A549 (cell line): Measurements from ENCODE around the gene CD36. TPM values are rescaled to one million over a fixed set of nuclear protein-coding genes. Genes with fewer than 3 reads are reported as not detected.

Source experiments
- ATAC-seq, 2 experiments: fragments of 200-7000 bp in 1 of 2; fragments of >200 bp in 1 of 2; cut with Nextera tagmentation in 1 of 2; cut with Tn5 transposase in 1 of 2; 3 replicates each; pipeline versions ENCODE4 v1.8.0 to v1.9.1; 2018 to 2020; ENCODE audit warnings: mild to moderate bottlenecking in 1 of 2, moderate library complexity in 1 of 2
- CTCF ChIA-PET: fragments of 300-600 bp; sonication (Branson Sonifier 250); formaldehyde crosslinking; extraction: SDS; loops from one replicate; lab custom pipeline; 2021; ENCODE audit warnings: antibody characterized with exemption, inconsistent platforms; lab: Yijun Ruan, JAX
- POLR2A ChIA-PET: fragments of 350-600 bp; formaldehyde crosslinking; extraction: SDS; loops from one replicate; lab custom pipeline; 2021; ENCODE audit warnings: antibody characterized with exemption, inconsistent platforms; lab: Yijun Ruan, JAX
- DNase-seq, 2 experiments: peaks; one replicate each; pipeline versions ENCODE4 v3.0.0 to v3.0.0-alpha.2; 2011 to 2016; ENCODE audit warnings: low read depth in 1 of 2, low spot score in 1 of 2
- FAIRE-seq: peaks from 2 replicates; lab custom pipeline; 2011; peaks lifted over from hg19 to GRCh38; lab: Jason Lieb, UNC
- H3K27ac ChIP-seq, 2 experiments: fragments of >200 bp; sonication (Bioruptor Twin); formaldehyde crosslinking; 3 replicates each; pipeline ENCODE4 v1.5.1; 2016 to 2017
- H3K4me1 ChIP-seq: fragments of >200 bp; sonication (Bioruptor Twin); formaldehyde crosslinking; 3 replicates; pipeline ENCODE4 v1.6.1; 2016
- H3K4me2 ChIP-seq: fragments of >200 bp; sonication (Bioruptor Twin); formaldehyde crosslinking; 3 replicates; pipeline ENCODE4 v1.6.1; 2016
- H3K4me3 ChIP-seq: fragments of >200 bp; sonication (Bioruptor Twin); formaldehyde crosslinking; 3 replicates; pipeline ENCODE4 v1.5.1; 2016
- H3K9me3 ChIP-seq: fragments of >200 bp; sonication (Bioruptor Twin); formaldehyde crosslinking; 3 replicates; pipeline ENCODE4 v1.6.1; 2016
- CBX8 ChIP-seq: fragments of 200-600 bp; sonication (generic); IDR thresholded peaks from 2 replicates; pipeline ENCODE4 v1.6.1; 2016
- JUNB ChIP-seq: fragments of >200 bp; sonication (Bioruptor Twin); formaldehyde crosslinking; IDR thresholded peaks from 2 replicates; pipeline ENCODE4 v1.6.1; 2016
- MAFK ChIP-seq: fragments of 450-650 bp; IDR thresholded peaks from 2 replicates; pipeline ENCODE4 v1.6.1; 2014; ENCODE audit not compliant: partially characterized antibody
- MYC ChIP-seq: IDR thresholded peaks from 2 replicates; pipeline ENCODE4 v1.6.1; 2012; ENCODE audit warnings: mild to moderate bottlenecking, inconsistent platforms, low read length, improper control_type of control experiment, borderline replicate concordance
- RNF2 ChIP-seq: fragments of 200-600 bp; sonication (generic); IDR thresholded peaks from 2 replicates; pipeline ENCODE4 v1.6.1; 2016; ENCODE audit warnings: low read depth, mild to moderate bottlenecking, antibody characterized with exemption, moderate library complexity, borderline replicate concordance
- USF2 ChIP-seq: fragments of 450-650 bp; IDR thresholded peaks from 2 replicates; pipeline ENCODE4 v1.6.1; 2014; ENCODE audit warnings: antibody characterized with exemption
- WGBS: methylation state at CpG from one replicate; pipeline ENCODE4 v1.1.6; 2017; ENCODE audit errors: missing lambda C conversion rate; 5-methylcytosine and 5-hydroxymethylcytosine counted together
- polyA plus RNA-seq, 4 experiments: library from polyadenylated mRNA; depleted of rRNA in 3 of 4; stranded (reverse); fragments of >200 nt; fragmentation: RNase III in 1 of 4; extraction: RNeasy Plus Mini Kit Qiagen cat#74134 plus additional on column Dnase treatment in 1 of 4; gene quantifications; 2 replicates in 3 of 4; 3 replicates in 1 of 4; pipeline ENCODE4 v1.2.3, GENCODE V29; 2011 to 2017
- small RNA-seq, 6 experiments: library from RNA; depleted of rRNA; stranded (forward); fragments of <200 nt; gene quantifications; one replicate each; pipeline ENCODE3, GENCODE V24; 2012

The CD36 gene
- polyA plus RNA-seq, 2 of the 4 experiments (the other 2 are of a cell fraction) = 0.12 to 0.37 TPM

GRCh38 chr7:80724249-80724871 lies 85.9 kb downstream of the CD36 start:
- TF ChIP-seq MYC = no peak
- TF ChIP-seq, all 56 proteins: peak for 0
- peak overlapping the region; percentile 96 to 98 for H3K27ac ChIP-seq
- no peak overlapping the region for H3K4me3 ChIP-seq
- FAIRE-seq = peak; percentile 18
- ChIA-PET CTCF (interaction anchor here (0.6 to 1.2 kb wide), 5 partner anchors 9 to 296 kb away, joined by 3 to 4 read pairs (median 3); no protein-coding TSS in a partner anchor), POLR2A (no interaction called here)
- ATAC-seq = no peak
- 57% methylated on average over 4 of the region's 4 CpGs for WGBS
- H3K9me3 ChIP-seq = 0 out of 3 replicates have a peak, but pooled peaks cover under 1% of the 10 kb centered on the region
- H3K4me2 ChIP-seq = peak overlapping the region; percentile 80
- peaks cover 53% of the 10 kb centered on the region for H3K4me1 ChIP-seq
- DNase-seq = no peak

DNA sequence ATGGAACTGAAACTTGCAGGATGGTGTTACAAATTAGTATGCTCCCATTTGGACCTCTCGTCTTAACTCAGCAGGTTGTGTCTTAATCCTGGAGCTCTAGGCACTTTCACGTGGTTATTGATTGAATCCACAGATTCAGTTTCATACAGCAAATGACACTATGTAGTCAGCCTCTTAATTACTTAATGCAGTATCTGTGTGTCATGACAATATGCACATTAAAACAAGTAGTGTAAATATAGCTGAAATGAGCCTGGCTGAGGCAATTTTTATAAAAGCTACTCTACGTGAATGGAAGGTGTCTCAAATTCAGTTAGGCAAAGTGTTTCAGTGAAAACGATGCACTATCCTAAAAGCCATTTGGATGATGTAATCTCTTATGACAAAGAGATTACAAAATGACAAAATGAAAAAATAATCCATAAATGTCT lies 86.8 kb downstream of the CD36 start:
- no peak overlapping the region for H3K4me2 ChIP-seq
- CTCF ChIA-PET = interaction anchor here (1.0 kb wide), 1 partner anchor 10 kb away, joined by 3 read pairs; no protein-coding TSS in a partner anchor
- ATAC-seq (no peak), DNase-seq (no peak), FAIRE-seq (peak; percentile 73)
- H3K9me3 ChIP-seq = no peaks in the 10 kb centered on the region
- no peak for TF ChIP-seq USF2
- TF ChIP-seq MAFK = no peak
- no peak for TF ChIP-seq RNF2
- TF ChIP-seq JUNB = no peak
- TF ChIP-seq CBX8 = no peak
- POLR2A ChIA-PET = no interaction called here
- peak overlapping the region; percentile 96 to 98 for H3K27ac ChIP-seq
- 83% methylated on average over 4 of the region's 4 CpGs for WGBS
- H3K4me3 ChIP-seq = no peak overlapping the region
- H3K4me1 ChIP-seq = peaks cover 56% of the 10 kb centered on the region

Small RNA genes lying within 50 kb of the gene (small RNA-seq; reads per million reads assigned to genes)
- gene AC073850.1 = 0 reads per million in 6 experiments

Other genes starting within 250 kb of the CD36 start
- gene GNAT3, start 126.6 kb upstream of the CD36 start, polyA plus RNA-seq (2011; rRNA removed) = not detected in 2 replicates
- not detected in 3 replicates for gene GNAT3, start 126.6 kb upstream of the CD36 start, polyA plus RNA-seq (2017; fragmentation: RNase III; extraction: RNeasy Plus Mini Kit Qiagen cat#74134 plus additional on column Dnase treatment)